ENCODE results near the gene CIB4. TPM values are rescaled to one million over a fixed set of nuclear protein-coding genes. Genes with fewer than 3 reads are reported as not detected.

The CIB4 gene
- total RNA-seq, 1 donor from 2014 or later, result not detected

GRCh38 chr2:26651799-26652198 is 10.6 kb upstream of the CIB4 start:
- Mint-ChIP-seq H3K4me3 (no peak overlapping the region), H3K9me3 (no peaks in the 10 kb centered on the region), H3K27me3 (peaks cover 13% of the 10 kb centered on the region), H3K36me3 (ENCODE audit: low read depth) (no peaks in the 10 kb centered on the region), H3K4me1 (no peaks in the 10 kb centered on the region), H3K27ac (no peak overlapping the region)
- CTCF ChIA-PET, result no interaction called here
- no peak for TF ChIP-seq CTCF (IDR thresholded peaks at IDR 0.05)
- DNase-seq (no peak), ATAC-seq (ENCODE audit: low read depth) (no peak)
- POLR2A ChIA-PET, result no interaction called here
- intact Hi-C loops (cut with micrococcal nuclease), result no loop called here

- POLR2A ChIA-PET, result no interaction called here
- CTCF ChIA-PET, result no interaction called here
- no peak for ATAC-seq (ENCODE audit: low read depth)
- Mint-ChIP-seq H3K4me3 (no peak overlapping the region), H3K27me3 (peaks cover 11% of the 10 kb centered on the region), H3K36me3 (ENCODE audit: low read depth) (no peaks in the 10 kb centered on the region), H3K4me1 (no peaks in the 10 kb centered on the region), H3K27ac (no peak overlapping the region), H3K9me3 (no peaks in the 10 kb centered on the region)
- intact Hi-C loops (cut with micrococcal nuclease), result no loop called here
- TF ChIP-seq CTCF (IDR thresholded peaks at IDR 0.05), result no peak
- DNase-seq, result no peak
Measured at GRCh38 chr2:26651470-26651771, 10.3 kb upstream of the CIB4 start.

- no peak for ATAC-seq (ENCODE audit: low read depth)
Measured at GRCh38 chr2:26650713-26651469, 9.7 kb upstream of the CIB4 start.

GRCh38 chr2:26649992-26650712 is 9.0 kb upstream of the CIB4 start:
- ATAC-seq (ENCODE audit: low read depth) (no peak), DNase-seq (no peak)
- H3K4me1 Mint-ChIP-seq, result no peaks in the 10 kb centered on the region
- ChIA-PET CTCF (no interaction called here), POLR2A (no interaction called here)
- H3K27me3 Mint-ChIP-seq, result peaks cover 11% of the 10 kb centered on the region
- no peak overlapping the region for H3K27ac Mint-ChIP-seq
- no peaks in the 10 kb centered on the region for H3K9me3 Mint-ChIP-seq
- no peak for TF ChIP-seq CTCF (IDR thresholded peaks at IDR 0.05)
- intact Hi-C loops (cut with micrococcal nuclease), result no loop called here
- no peaks in the 10 kb centered on the region for H3K36me3 Mint-ChIP-seq (ENCODE audit: low read depth)
- H3K4me3 Mint-ChIP-seq, result no peak overlapping the region

More at GRCh38 chr2:26650713-26651469, 9.7 kb upstream of the CIB4 start:
- CTCF ChIA-PET, result no interaction called here
- intact Hi-C loops (cut with micrococcal nuclease), result no loop called here
- Mint-ChIP-seq H3K4me1 (no peaks in the 10 kb centered on the region), H3K27ac (no peak overlapping the region), H3K36me3 (ENCODE audit: low read depth) (no peaks in the 10 kb centered on the region), H3K4me3 (no peak overlapping the region), H3K9me3 (no peaks in the 10 kb centered on the region), H3K27me3 (peaks cover 11% of the 10 kb centered on the region)
- POLR2A ChIA-PET, result no interaction called here
- DNase-seq, result no peak
- TF ChIP-seq CTCF (IDR thresholded peaks at IDR 0.05), result no peak

- TF ChIP-seq CTCF (IDR thresholded peaks at IDR 0.05), result no peak
- ATAC-seq (ENCODE audit: low read depth) (no peak), DNase-seq (no peak)
- intact Hi-C loops (cut with micrococcal nuclease), result no loop called here
- Mint-ChIP-seq H3K36me3 (ENCODE audit: low read depth) (no peaks in the 10 kb centered on the region), H3K27ac (no peak overlapping the region), H3K4me1 (no peaks in the 10 kb centered on the region), H3K9me3 (no peaks in the 10 kb centered on the region), H3K4me3 (no peak overlapping the region), H3K27me3 (peaks cover 16% of the 10 kb centered on the region)
- POLR2A ChIA-PET, result no interaction called here
- CTCF ChIA-PET, result no interaction called here
Measured at GRCh38 chr2:26649322-26649721, 8.2 kb upstream of the CIB4 start.

All from activated B cell treated with CpG ODN at 0.5 μM for 24 hours (primary cell).